ENCODE data around the gene MYL6.

DNA sequence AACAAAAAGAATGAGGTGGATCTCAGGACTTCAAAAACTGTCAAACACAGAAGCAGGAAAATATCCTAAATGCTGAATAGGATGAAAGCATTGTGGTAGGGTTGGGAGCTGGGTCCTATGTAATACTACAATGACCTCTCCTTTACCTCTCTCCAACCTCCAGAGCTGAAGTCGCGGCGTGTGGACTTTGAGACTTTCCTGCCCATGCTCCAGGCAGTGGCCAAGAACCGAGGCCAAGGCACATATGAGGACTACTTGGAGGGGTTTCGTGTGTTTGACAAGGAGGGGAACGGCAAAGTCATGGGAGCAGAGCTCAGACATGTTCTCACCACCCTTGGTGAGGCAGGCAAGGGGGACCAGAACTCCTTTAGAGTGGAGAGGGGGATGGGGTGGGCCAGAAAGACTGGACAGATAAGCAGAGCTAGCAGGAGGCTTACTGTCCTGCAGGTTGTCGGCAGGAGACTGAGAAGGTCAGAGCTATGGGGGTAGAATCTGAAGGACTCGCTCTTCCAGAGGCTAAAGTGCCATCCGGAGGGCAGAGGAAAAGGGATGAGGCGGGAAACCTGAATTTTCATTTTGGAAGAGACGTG, 2.8 kb upstream of the MYL6 start:
- TF ChIP-seq, protein P1, sequence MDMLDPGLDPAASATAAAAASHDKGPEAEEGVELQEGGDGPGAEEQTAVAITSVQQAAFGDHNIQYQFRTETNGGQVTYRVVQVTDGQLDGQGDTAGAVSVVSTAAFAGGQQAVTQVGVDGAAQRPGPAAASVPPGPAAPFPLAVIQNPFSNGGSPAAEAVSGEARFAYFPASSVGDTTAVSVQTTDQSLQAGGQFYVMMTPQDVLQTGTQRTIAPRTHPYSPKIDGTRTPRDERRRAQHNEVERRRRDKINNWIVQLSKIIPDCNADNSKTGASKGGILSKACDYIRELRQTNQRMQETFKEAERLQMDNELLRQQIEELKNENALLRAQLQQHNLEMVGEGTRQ (IDR thresholded peaks at IDR 0.05; ENCODE audit: borderline replicate concordance, low read depth, low read length), result no peak
- TF ChIP-seq, protein P2, sequence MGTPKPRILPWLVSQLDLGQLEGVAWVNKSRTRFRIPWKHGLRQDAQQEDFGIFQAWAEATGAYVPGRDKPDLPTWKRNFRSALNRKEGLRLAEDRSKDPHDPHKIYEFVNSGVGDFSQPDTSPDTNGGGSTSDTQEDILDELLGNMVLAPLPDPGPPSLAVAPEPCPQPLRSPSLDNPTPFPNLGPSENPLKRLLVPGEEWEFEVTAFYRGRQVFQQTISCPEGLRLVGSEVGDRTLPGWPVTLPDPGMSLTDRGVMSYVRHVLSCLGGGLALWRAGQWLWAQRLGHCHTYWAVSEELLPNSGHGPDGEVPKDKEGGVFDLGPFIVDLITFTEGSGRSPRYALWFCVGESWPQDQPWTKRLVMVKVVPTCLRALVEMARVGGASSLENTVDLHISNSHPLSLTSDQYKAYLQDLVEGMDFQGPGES (IDR thresholded peaks at IDR 0.05), result no peak
- TF ChIP-seq MYC (IDR thresholded peaks at IDR 0.05; ENCODE audit: insufficient read depth, insufficient read length, insufficient replicate concordance, low read length, severe bottlenecking) (no peak), CTCF (IDR thresholded peaks at IDR 0.05 in 2 of 3, conservative IDR thresholded peaks at IDR 0.05 in 1 of 3; ENCODE audit: control insufficient read depth in 2 of 3, extremely low read depth in 1 of 3, insufficient read depth in 1 of 3, low read depth in 3 of 3, low read length in 3 of 3) (no peak), SMC3 (IDR thresholded peaks at IDR 0.05; ENCODE audit: borderline replicate concordance, low read length) (no peak), POLR2AphosphoS5 (IDR thresholded peaks at IDR 0.05; ENCODE audit: low read length) (no peak), ZBTB11 (CRISPR knock-in tag; IDR thresholded peaks at IDR 0.05) (no peak), NFYB (IDR thresholded peaks at IDR 0.05; ENCODE audit: insufficient read depth, low read depth, low read length) (no peak), HCFC1 (IDR thresholded peaks at IDR 0.05; ENCODE audit: low read length) (no peak), ATF2 (IDR thresholded peaks at IDR 0.05; ENCODE audit: low read length) (no peak), SIN3A (IDR thresholded peaks at IDR 0.05; ENCODE audit: low read depth, low read length) (no peak), POLR2A (IDR thresholded peaks at IDR 0.05; ENCODE audit: low read depth, low read length) (no peak), EP300 (IDR thresholded peaks at IDR 0.05; ENCODE audit: borderline replicate concordance in 1 of 2, control insufficient read depth in 1 of 2, low read depth in 2 of 2, low read length in 2 of 2) (no peak)
